RWPE2 (cell line): ENCODE data around the gene CDK11B.

Source experiments
- ATAC-seq: fragments of 200-7000 bp; cut with Tn5 transposase; 3 replicates; pipeline ENCODE4 v1.9.1; 2021; ENCODE audit warnings: low read depth
- DNase-seq: peaks from one replicate; pipeline ENCODE4 v3.0.0-alpha.2; 2020; ENCODE audit warnings: low spot score
- H3K27ac ChIP-seq: fragments of 450-650 bp; 2 replicates; pipeline ENCODE4 v1.5.1; 2017; ENCODE audit warnings: mild to moderate bottlenecking; ENCODE audit not compliant: poor library complexity, severe bottlenecking
- H3K27me3 ChIP-seq: fragments of 250-450 bp; sonication (Bioruptor Pico); 2 replicates; pipeline ENCODE4 v1.5.1; 2021; ENCODE audit warnings: mild to moderate bottlenecking, moderate library complexity; ENCODE audit not compliant: insufficient read depth, poor library complexity, severe bottlenecking
- H3K36me3 ChIP-seq: fragments of 250-450 bp; sonication (Bioruptor Pico); 2 replicates; pipeline ENCODE4 v1.5.1; 2020; ENCODE audit warnings: low read depth, mild to moderate bottlenecking, moderate library complexity
- H3K4me1 ChIP-seq: fragments of 250-450 bp; sonication (Bioruptor Pico); 2 replicates; pipeline ENCODE4 v1.5.1; 2021; ENCODE audit warnings: mild to moderate bottlenecking, moderate library complexity; ENCODE audit not compliant: insufficient read depth, poor library complexity, severe bottlenecking
- H3K4me3 ChIP-seq: fragments of 250-450 bp; sonication (Bioruptor Pico); 2 replicates; pipeline ENCODE4 v1.5.1; 2021; ENCODE audit warnings: mild to moderate bottlenecking, moderate library complexity; ENCODE audit not compliant: severe bottlenecking
- H3K9me3 ChIP-seq: fragments of 250-450 bp; sonication (Bioruptor Pico); 2 replicates; pipeline ENCODE4 v1.5.1; 2021; ENCODE audit warnings: mild to moderate bottlenecking, moderate library complexity; ENCODE audit not compliant: severe bottlenecking
- CTCF ChIP-seq: fragments of 450-650 bp; IDR thresholded peaks from one replicate; pipeline ENCODE4 v1.5.1; 2017; ENCODE audit warnings: mild to moderate bottlenecking, moderate library complexity; ENCODE audit not compliant: poor library complexity, severe bottlenecking

Gene CDK11B

GRCh38 chr1:1628754-1629429, 29.9 kb downstream of the CDK11B start:
- Histone ChIP-seq H3K4me3 (no peak overlapping the region), H3K36me3 (no peaks in the 10 kb centered on the region), H3K27ac (no peak overlapping the region), H3K9me3 (no peaks in the 10 kb centered on the region), H3K4me1 (no peaks in the 10 kb centered on the region), H3K27me3 (peaks cover 18% of the 10 kb centered on the region)
- TF ChIP-seq CTCF = no peak
- ATAC-seq (peak; percentile 26; the same call in 2 of the 3 replicates), DNase-seq (peak; percentile 61)

- peaks cover 18% of the 10 kb centered on the region for H3K27me3 ChIP-seq
- DNase-seq (peak; percentile 66), ATAC-seq (no peak)
- H3K9me3 ChIP-seq = no peaks in the 10 kb centered on the region
- H3K36me3 ChIP-seq = no peaks in the 10 kb centered on the region
- no peak for TF ChIP-seq CTCF
- H3K4me1 ChIP-seq = no peaks in the 10 kb centered on the region
- H3K27ac ChIP-seq = peak overlapping the region; percentile 28
- H3K4me3 ChIP-seq = no peak overlapping the region
Measured at GRCh38 chr1:1627829-1628753, 30.7 kb downstream of the CDK11B start.

GRCh38 chr1:1627261-1627828, 31.5 kb downstream of the CDK11B start:
- ATAC-seq (peak; percentile 78), DNase-seq (peak; percentile 78)
- H3K27me3 ChIP-seq = peaks cover 17% of the 10 kb centered on the region
- H3K4me1 ChIP-seq = no peaks in the 10 kb centered on the region
- TF ChIP-seq CTCF = no peak
- no peak overlapping the region for H3K4me3 ChIP-seq
- no peaks in the 10 kb centered on the region for H3K36me3 ChIP-seq
- no peaks in the 10 kb centered on the region for H3K9me3 ChIP-seq
- H3K27ac ChIP-seq = peak overlapping the region; percentile 28

- DNase-seq (peak; percentile 58), ATAC-seq (no peak)
- peaks cover 9% of the 10 kb centered on the region for H3K27me3 ChIP-seq
- H3K9me3 ChIP-seq = no peaks in the 10 kb centered on the region
- TF ChIP-seq CTCF = no peak
- H3K4me3 ChIP-seq = no peak overlapping the region
- no peaks in the 10 kb centered on the region for H3K36me3 ChIP-seq
- no peaks in the 10 kb centered on the region for H3K4me1 ChIP-seq
- H3K27ac ChIP-seq = peak overlapping the region; percentile 28
Measured at GRCh38 chr1:1626207-1627141, 32.3 kb downstream of the CDK11B start.
